GM18858 (cell line): ENCODE data around the gene SOX5.

Experiments
- ATAC-seq: cut with Tn5 transposase; IDR thresholded peaks from one replicate; pipeline ENCODE4 v1.9.1; 2021; ENCODE audit not compliant: unreplicated experiment

SOX5 gene

GRCh38 chr12:23699031-23699430, 250.4 kb downstream of the SOX5 start:
- no peak for ATAC-seq

GRCh38 chr12:23694920-23695319, 254.6 kb downstream of the SOX5 start:
- no peak for ATAC-seq

- no peak for ATAC-seq
Measured at GRCh38 chr12:23694307-23694706, 255.2 kb downstream of the SOX5 start.

DNA sequence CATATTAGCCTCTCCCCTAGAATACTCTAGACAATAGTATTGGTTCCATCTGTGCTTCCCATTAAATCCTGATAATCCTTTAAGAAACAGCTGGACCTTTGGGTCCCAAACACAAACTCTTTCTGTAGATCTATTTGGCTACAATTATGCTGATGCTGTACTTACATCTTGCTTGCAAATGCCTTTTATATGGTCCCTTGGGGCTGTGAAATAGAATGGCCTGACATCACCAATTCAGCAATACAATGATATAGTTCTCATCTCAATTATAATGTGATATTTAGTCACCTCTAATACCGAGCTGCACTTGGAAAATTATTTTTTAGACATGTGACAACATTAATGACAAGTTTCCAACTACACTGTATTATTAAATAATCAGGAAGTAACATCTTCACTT, 261.5 kb downstream of the SOX5 start:
- no peak for ATAC-seq

DNA sequence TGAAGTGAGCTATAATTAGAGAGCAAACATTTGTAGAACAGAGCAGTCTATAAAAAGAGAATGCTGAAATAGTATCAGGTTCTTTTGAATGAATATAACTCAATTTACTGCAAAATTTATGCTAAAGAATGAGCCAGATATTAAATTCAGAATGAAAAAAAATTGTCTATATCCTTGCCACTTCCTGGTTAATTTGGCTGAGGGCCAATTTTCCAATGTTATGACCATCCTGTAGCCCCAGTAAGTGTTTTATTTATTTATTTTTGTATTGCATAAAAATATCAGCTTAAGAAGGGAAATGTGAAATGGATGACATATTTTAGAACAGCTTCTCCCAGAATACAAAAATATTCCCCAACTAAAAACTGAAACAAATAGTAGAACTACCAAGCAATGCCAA, 263.4 kb downstream of the SOX5 start:
- ATAC-seq = no peak

DNA sequence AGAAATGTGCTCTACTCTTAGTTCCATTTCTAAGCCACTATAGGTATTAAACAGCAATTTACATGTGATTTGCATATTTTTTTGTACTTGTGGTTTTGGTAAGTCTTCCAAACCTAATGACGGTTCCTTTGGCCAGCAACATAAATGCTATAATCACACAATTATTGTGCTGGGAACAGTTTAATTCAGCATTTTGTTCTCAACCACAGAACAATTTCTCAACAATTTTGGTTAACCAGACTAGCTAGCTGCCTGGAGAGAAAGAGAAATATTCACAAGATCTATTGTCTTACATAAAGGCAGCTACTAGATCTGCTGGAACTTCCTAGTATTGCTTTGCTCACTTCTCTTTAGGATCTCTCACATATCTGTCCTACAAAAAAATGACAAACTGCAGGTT, 265.3 kb downstream of the SOX5 start:
- no peak for ATAC-seq

DNA sequence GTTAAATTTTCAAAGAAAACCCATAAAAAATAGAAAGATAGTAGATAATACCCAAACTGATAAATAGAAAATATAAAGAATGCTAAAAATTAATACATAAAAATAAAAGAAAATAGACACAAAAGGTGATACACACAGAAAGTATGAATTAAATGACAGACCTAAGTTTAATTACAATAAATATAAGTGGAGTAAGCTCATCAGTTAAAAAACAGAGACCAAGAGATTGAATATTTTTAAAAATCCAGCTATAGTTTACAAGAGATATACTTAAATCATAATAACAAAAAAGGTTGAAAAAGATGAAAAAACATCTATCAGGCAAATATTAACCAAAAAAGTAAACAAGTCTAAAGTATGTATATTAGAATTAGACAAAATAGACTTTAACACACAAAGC, 268.2 kb downstream of the SOX5 start:
- ATAC-seq = no peak

GRCh38 chr12:23674064-23674463, 275.4 kb downstream of the SOX5 start:
- no peak for ATAC-seq

- ATAC-seq = no peak
Measured at GRCh38 chr12:23671881-23672280, 277.6 kb downstream of the SOX5 start.

- no peak for ATAC-seq
Measured at GRCh38 chr12:23670684-23671083, 278.8 kb downstream of the SOX5 start.

- ATAC-seq = no peak
Measured at GRCh38 chr12:23669691-23670090, 279.8 kb downstream of the SOX5 start.

- ATAC-seq = no peak
Measured at GRCh38 chr12:23666866-23667265, 282.6 kb downstream of the SOX5 start.

DNA sequence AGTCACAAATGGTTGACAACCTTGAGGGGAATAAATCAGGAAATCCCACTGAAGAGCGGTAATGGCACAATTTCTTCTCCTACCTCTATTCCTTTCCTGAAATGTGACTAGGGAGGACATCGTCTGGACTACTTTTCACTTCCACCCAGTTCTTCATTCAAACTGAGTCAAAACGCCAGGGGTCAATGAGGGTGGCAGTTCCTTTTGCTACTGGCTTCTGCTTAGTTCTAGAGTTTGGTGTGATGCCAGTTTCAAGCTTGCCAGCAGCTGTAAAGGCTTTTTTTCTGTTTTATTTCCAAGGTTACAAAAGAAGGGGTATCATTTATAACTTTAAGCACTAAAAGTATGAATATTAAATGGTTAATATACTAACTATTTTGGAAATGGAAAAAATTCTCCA, 286.5 kb downstream of the SOX5 start:
- no peak for ATAC-seq

GRCh38 chr12:23659131-23659530, 290.3 kb downstream of the SOX5 start:
- no peak for ATAC-seq

- ATAC-seq = no peak
Measured at GRCh38 chr12:23657598-23657997, 291.9 kb downstream of the SOX5 start.

DNA sequence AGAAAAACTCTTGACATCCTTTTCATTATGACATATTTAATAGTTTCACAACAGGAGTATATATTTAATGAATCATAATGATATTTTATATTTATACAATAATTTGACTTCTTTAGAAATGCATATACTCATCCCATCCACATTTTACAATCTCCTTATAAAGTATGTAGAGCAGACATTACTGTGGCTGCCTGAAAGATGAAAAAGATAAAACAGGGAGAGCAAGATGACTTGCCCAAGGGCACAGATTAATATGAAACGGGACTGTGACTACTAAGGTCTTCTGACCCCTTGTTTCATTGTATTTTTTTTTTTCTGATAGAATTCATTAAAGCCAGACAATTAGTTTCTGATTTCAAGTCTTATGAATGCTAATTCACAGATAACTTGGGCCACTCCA, 293.6 kb downstream of the SOX5 start:
- no peak for ATAC-seq

DNA sequence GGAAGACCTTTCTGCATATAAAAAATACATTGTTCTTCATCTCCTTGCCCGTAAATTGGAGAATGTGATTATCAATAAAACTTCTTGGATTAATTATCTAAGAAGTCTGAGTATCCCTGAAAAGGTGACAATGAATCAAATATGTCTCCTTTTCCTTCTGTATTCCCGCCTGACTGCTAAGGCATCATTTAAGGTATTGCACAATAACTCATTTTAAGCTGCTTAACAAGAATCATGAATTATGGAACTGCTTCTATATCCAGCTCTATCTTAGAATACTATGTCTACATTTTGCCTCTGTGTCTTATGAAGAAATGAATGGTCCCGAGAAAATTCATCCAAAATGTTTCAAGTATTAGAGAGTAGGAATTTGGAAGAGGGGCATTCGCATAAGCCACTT, 294.4 kb downstream of the SOX5 start:
- ATAC-seq = no peak

DNA sequence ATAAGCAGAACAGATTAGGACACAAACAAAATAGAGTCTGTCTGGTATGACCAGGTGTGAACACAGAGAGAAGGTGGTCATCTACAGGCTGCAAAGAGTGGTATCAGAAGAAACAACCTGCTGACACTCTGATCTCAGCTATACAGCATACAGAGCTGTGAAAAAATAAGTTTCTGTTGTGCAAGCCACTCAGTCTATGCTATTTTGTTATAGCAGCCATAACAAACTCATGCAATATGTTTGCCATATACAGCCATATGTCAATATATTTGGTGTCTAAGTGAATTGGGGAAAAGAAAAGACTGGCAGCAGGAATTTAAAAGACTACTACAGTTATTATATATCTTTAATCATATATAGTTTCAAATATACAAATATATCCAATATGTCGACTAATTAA, 300.9 kb downstream of the SOX5 start:
- no peak for ATAC-seq

- ATAC-seq = no peak
Measured at GRCh38 chr12:23640754-23641153, 308.7 kb downstream of the SOX5 start.

- no peak for ATAC-seq
Measured at GRCh38 chr12:23634344-23634743, 315.1 kb downstream of the SOX5 start.

DNA sequence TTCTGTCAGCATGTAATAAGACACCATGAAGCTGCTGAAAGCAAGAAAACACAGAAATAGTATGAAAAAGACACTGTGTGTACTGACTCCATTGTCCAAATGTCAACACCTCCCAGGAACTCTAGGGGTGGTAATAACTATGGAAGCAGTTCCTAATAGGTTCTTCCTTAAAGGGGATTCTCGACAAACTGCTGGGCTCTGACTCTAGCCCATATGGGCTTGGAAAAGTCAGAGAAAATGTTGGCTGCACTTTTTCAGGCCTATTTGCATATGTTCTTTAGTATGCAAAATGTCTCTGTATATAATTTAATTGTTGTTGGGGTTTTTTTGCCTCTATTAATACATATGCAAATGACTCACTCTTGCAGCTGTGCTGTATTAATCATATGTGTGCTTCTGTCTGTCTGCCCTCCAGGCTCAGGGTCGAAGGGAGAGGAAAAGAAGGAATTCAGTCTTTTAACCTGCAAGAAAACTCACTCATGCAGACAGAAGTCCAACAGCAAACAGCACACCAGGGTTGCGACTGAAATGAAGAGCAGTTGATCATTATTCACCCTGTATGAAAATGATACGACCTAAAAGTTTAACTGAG, 317.6 kb downstream of the SOX5 start:
- ATAC-seq = no peak

DNA sequence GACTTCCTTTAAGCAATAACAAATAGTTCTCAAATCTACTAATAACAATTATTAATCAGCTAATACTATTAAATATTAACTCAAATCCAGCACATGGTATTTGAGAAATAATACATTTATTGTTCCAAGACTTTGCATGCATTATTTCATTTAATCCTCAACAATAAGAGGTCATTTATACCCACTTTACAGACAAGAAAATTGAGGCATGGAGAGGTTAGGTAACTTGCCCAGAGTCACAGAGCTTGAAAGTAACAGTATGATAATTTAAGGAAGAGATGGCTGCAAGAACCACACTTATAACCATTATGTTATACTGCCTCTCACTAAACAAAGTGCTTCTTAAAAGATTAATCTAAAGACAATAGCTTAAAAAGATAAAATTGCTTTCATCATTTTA, 318.9 kb downstream of the SOX5 start:
- no peak for ATAC-seq

DNA sequence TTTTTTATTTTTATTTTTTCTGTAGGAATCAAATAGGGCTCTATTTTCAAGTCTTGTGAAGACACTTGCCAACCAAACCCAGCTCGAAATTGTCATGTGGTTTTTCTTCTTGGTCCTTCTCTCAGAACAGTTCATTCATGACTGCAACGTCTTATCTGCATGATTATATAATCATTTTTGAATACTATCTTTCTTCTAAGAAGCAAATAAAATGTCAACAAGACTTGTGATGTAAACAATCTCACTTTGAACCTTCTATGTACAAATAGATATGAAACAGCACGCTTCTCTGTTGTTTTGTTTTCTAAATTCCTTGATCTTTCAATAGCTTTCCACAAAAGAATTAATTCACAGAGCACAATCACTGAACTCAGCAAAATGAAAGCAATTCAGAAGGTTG, 320.7 kb downstream of the SOX5 start:
- ATAC-seq = no peak

DNA sequence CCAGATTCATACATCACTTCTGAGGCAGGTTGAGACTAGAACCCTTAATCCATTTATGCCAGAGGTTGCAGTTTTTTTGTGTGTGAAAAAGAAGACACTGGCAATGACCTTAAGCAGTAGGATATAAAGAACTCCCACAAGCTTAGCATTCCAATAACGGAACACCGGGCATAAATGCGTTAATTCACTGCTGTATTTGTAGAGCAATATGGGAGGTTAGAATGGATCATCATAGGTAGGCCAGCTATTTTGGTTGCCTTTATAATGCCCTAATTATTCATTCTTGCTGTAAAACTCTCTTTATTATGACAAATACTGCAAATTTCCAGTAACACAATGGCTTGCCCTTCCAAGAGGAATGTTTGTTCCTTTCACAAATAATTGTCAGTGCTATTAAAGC, 322.7 kb downstream of the SOX5 start:
- ATAC-seq = no peak
